GM12878 (cell line): ENCODE data around the gene TXNIP. TPM values are rescaled to one million over a fixed set of nuclear protein-coding genes. Genes with fewer than 3 reads are reported as not detected.

Experiments
- CBX5 ChIP-seq: sonication (generic); IDR thresholded peaks from 2 replicates; pipeline ENCODE4 v1.6.1; 2016; ENCODE audit warnings: low read depth, moderate library complexity, mild to moderate bottlenecking, inconsistent platforms
- E2F8 ChIP-seq: fragments of 450-650 bp; IDR thresholded peaks from 2 replicates; pipeline ENCODE4 v1.6.1; 2018; ENCODE audit warnings: mild to moderate bottlenecking, low read depth, moderate library complexity; ENCODE audit not compliant: partially characterized antibody
- ETV6 ChIP-seq, 2 experiments: fragments of 450-650 bp in 1 of 2; IDR thresholded peaks in 1 of 2; conservative IDR thresholded peaks in 1 of 2; 2 replicates each; pipeline ENCODE4 v1.6.1; 2014; ENCODE audit warnings: antibody characterized with exemption in 1 of 2, borderline replicate concordance in 1 of 2, low read depth in 1 of 2, mild to moderate bottlenecking in 1 of 2, moderate library complexity in 1 of 2
- EZH2 ChIP-seq: IDR thresholded peaks from 2 replicates; pipeline ENCODE4 v1.6.1; 2012; ENCODE audit warnings: low read depth, mild to moderate bottlenecking, control low read depth, inconsistent platforms, low read length, borderline replicate concordance; ENCODE audit not compliant: control insufficient read depth
- FOXM1 ChIP-seq: IDR thresholded peaks from 2 replicates; pipeline ENCODE4 v1.6.1; 2012; ENCODE audit warnings: low read depth, mild to moderate bottlenecking, inconsistent platforms, low read length, moderate library complexity
- GABPA ChIP-seq: IDR thresholded peaks from 2 replicates; pipeline ENCODE4 v1.6.1; 2014; ENCODE audit warnings: antibody characterized with exemption, low read depth, mild to moderate bottlenecking, inconsistent platforms
- IKZF2 ChIP-seq, 2 experiments: fragments of 450-650 bp; IDR thresholded peaks; 2 replicates each; pipeline ENCODE4 v1.6.1; 2017; ENCODE audit warnings: mild to moderate bottlenecking in 2 of 2, moderate library complexity in 2 of 2
- IRF5 ChIP-seq: fragments of 450-650 bp; IDR thresholded peaks from 2 replicates; pipeline ENCODE4 v1.6.1; 2017; ENCODE audit warnings: borderline replicate concordance
- KLF5 ChIP-seq: fragments of 450-650 bp; IDR thresholded peaks from 2 replicates; pipeline ENCODE4 v1.6.1; 2014; ENCODE audit warnings: mild to moderate bottlenecking; ENCODE audit not compliant: partially characterized antibody
- MLLT1 ChIP-seq: fragments of 450-650 bp; IDR thresholded peaks from 2 replicates; pipeline ENCODE4 v1.6.1; 2016; ENCODE audit warnings: mild to moderate bottlenecking
- MYB ChIP-seq: fragments of 150-350 bp; IDR thresholded peaks from 2 replicates; pipeline ENCODE4 v1.6.1; 2014; ENCODE audit warnings: mild to moderate bottlenecking, low read depth, low read length, borderline replicate concordance
- MYC ChIP-seq: IDR thresholded peaks from 2 replicates; pipeline ENCODE4 v1.6.1; 2011; ENCODE audit warnings: mild to moderate bottlenecking, low read length, moderate library complexity, inconsistent platforms; ENCODE audit not compliant: insufficient read depth, insufficient replicate concordance, insufficient read length, severe bottlenecking
- NFIC ChIP-seq: IDR thresholded peaks from 2 replicates; pipeline ENCODE4 v1.6.1; 2012; ENCODE audit warnings: low read depth, mild to moderate bottlenecking, inconsistent platforms, low read length, moderate library complexity
- RAD51 ChIP-seq: fragments of 450-650 bp; IDR thresholded peaks from 2 replicates; pipeline ENCODE4 v1.6.1; 2016; ENCODE audit warnings: moderate library complexity, mild to moderate bottlenecking, inconsistent platforms
- RUNX3 ChIP-seq: IDR thresholded peaks from 2 replicates; pipeline ENCODE4 v1.6.1; 2012; ENCODE audit warnings: low read length, inconsistent platforms
- SIN3A ChIP-seq: IDR thresholded peaks from 2 replicates; pipeline ENCODE4 v1.6.1; 2012; ENCODE audit warnings: low read depth, low read length, improper control_type of control experiment
- SMAD5 ChIP-seq: IDR thresholded peaks from 2 replicates; pipeline ENCODE4 v1.6.1; 2016; ENCODE audit warnings: antibody characterized with exemption, low read depth
- SMARCA5 ChIP-seq: fragments of 450-650 bp; IDR thresholded peaks from 2 replicates; pipeline ENCODE4 v1.6.1; 2017; ENCODE audit warnings: mild to moderate bottlenecking
- SP1 ChIP-seq: IDR thresholded peaks from one replicate; pipeline ENCODE4 v1.6.1; 2011; ENCODE audit warnings: low read depth, low read length
- WRNIP1 ChIP-seq: IDR thresholded peaks from 2 replicates; pipeline ENCODE4 v1.6.1; 2011; ENCODE audit warnings: low read depth, low read length, improper control_type of control experiment, borderline replicate concordance
- polyA plus RNA-seq, 11 experiments: library from polyadenylated mRNA; depleted of rRNA in 4 of 11; unstranded in 6 of 11; stranded (reverse) in 5 of 11; fragments of >200 nt; fragmentation: Nextera tagmentation in 4 of 11; fragmentation: Illumina TruSeq in 1 of 11; extraction: Ambion mirVana in 4 of 11; extraction: Trizol in 1 of 11; gene quantifications; 1 replicate in 1 of 11; 2 replicates in 10 of 11; pipeline versions ENCODE4 v1.2.1 to v1.2.3, GENCODE V29; 2011 to 2016; ENCODE audit warnings: inconsistent platforms in 2 of 11, missing spikeins in 2 of 11, low read depth in 1 of 11
- total RNA-seq, 4 experiments: library from RNA; depleted of rRNA in 3 of 4; stranded (reverse); fragments of >200 nt in 3 of 4; fragmentation: Illumina TruSeq in 1 of 4; extraction: Trizol in 1 of 4; gene quantifications; 2 replicates each; pipeline versions ENCODE4 v1.2.1 to v1.2.3, GENCODE V29; 2013 to 2021
- TF ChIP-seq, protein P1 (sequence below): IDR thresholded peaks from 2 replicates; pipeline ENCODE4 v1.6.1; 2011; ENCODE audit warnings: low read depth, mild to moderate bottlenecking, low read length, moderate library complexity, borderline replicate concordance; ENCODE audit errors: extremely low read depth
- TF ChIP-seq, protein P2 (sequence below): IDR thresholded peaks from 2 replicates; pipeline ENCODE4 v1.6.1; 2011; ENCODE audit warnings: borderline replicate concordance, low read depth, mild to moderate bottlenecking, moderate library complexity, low read length; ENCODE audit not compliant: insufficient read depth, poor library complexity, severe bottlenecking
- TF ChIP-seq, protein P3 (sequence below): IDR thresholded peaks from 2 replicates; pipeline ENCODE4 v1.6.1; 2011; ENCODE audit warnings: low read depth, low read length, improper control_type of control experiment, borderline replicate concordance

TXNIP gene
- total and polyA plus RNA-seq, 10 of the 15 experiments (the other 5 are each of a cell fraction or from before 2014, with no cell fraction given), result 48.7 to 133 (median 107) TPM

DNA sequence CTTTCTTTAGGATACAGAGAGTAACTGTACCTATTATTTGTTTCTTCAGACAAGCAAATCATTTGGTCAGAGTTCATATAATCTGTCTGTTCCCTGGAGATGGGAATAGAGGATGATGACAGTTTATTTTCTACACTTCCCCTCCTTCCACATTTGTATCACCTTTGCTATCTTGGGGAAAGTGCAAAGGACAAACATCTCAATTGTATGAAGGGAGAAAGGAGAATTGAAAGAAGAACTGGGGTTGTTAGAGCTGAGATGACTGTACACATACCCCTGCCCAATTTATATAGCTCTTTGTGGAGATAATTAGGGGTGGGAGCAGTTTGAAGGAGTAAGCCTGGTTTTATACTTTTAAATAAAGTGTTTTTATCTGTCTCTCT lies 17.9 kb downstream of the TXNIP start (continued):
- TF ChIP-seq E2F8, result no peak
- TF ChIP-seq SP1, result no peak
- TF ChIP-seq SMARCA5, result no peak
- no peak for TF ChIP-seq MYC
- TF ChIP-seq FOXM1, result no peak
- TF ChIP-seq IRF5, result no peak
- TF ChIP-seq ETV6 (conservative IDR thresholded peaks at IDR 0.05 in 1 of 2, IDR thresholded peaks at IDR 0.05 in 1 of 2; ENCODE audit: borderline replicate concordance in 1 of 2, low read depth in 1 of 2), result no peak
- TF ChIP-seq KLF5, result no peak
- TF ChIP-seq, protein P1, sequence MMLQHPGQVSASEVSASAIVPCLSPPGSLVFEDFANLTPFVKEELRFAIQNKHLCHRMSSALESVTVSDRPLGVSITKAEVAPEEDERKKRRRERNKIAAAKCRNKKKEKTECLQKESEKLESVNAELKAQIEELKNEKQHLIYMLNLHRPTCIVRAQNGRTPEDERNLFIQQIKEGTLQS, result no peak
- peak; percentile 18; the same call in 1 of the 2 replicates for TF ChIP-seq RUNX3
- TF ChIP-seq GABPA, result no peak
- 0 out of 2 replicates have a peak, but pooled peaks have one; percentile 13 for TF ChIP-seq NFIC
- TF ChIP-seq, protein P2, sequence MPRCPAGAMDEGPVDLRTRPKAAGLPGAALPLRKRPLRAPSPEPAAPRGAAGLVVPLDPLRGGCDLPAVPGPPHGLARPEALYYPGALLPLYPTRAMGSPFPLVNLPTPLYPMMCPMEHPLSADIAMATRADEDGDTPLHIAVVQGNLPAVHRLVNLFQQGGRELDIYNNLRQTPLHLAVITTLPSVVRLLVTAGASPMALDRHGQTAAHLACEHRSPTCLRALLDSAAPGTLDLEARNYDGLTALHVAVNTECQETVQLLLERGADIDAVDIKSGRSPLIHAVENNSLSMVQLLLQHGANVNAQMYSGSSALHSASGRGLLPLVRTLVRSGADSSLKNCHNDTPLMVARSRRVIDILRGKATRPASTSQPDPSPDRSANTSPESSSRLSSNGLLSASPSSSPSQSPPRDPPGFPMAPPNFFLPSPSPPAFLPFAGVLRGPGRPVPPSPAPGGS, result no peak
- 0 out of 2 replicates have a peak, but pooled peaks have one; percentile 2 for TF ChIP-seq SMAD5
- TF ChIP-seq IKZF2 (IDR thresholded peaks at IDR 0.05), result peak; percentile 91 to 92
- TF ChIP-seq, protein P3, sequence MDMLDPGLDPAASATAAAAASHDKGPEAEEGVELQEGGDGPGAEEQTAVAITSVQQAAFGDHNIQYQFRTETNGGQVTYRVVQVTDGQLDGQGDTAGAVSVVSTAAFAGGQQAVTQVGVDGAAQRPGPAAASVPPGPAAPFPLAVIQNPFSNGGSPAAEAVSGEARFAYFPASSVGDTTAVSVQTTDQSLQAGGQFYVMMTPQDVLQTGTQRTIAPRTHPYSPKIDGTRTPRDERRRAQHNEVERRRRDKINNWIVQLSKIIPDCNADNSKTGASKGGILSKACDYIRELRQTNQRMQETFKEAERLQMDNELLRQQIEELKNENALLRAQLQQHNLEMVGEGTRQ, result no peak
- TF ChIP-seq EZH2, result no peak
- no peak for TF ChIP-seq MLLT1
- no peak for TF ChIP-seq RAD51
- no peak for TF ChIP-seq MYB
- TF ChIP-seq CBX5, result no peak
- TF ChIP-seq WRNIP1, result no peak
- no peak for TF ChIP-seq SIN3A
